CD14-positive monocyte (primary cell): ENCODE data around the gene AFF3. TPM values are rescaled to one million over a fixed set of nuclear protein-coding genes. Genes with fewer than 3 reads are reported as not detected.

Source experiments
- DNase-seq, 3 donors: peaks; one replicate each; pipeline ENCODE4 v3.0.0-alpha.2; 2011 to 2022
- H2AFZ ChIP-seq: 2 replicates; pipeline ENCODE4 v1.6.0; 2012; ENCODE audit warnings: mild to moderate bottlenecking, low read depth, low read length, inconsistent platforms; ENCODE audit not compliant: insufficient read depth, poor library complexity, severe bottlenecking
- H3K27ac ChIP-seq, 2 donors: 1 replicate in 1 of 2; 2 replicates in 1 of 2; pipeline ENCODE4 v1.5.1; 2012 to 2013; ENCODE audit warnings: low read length in 2 of 2, control low read depth in 1 of 2, inconsistent platforms in 1 of 2, low read depth in 1 of 2, mild to moderate bottlenecking in 1 of 2
- H3K27me3 ChIP-seq, 2 donors: one replicate each; pipeline versions ENCODE4 v1.6.0 to v1.6.1; 2011 to 2013; ENCODE audit warnings: low read length in 2 of 2; ENCODE audit not compliant: control insufficient read depth in 2 of 2, insufficient read depth in 2 of 2
- H3K36me3 ChIP-seq, 2 donors: replicated peaks in 1 of 2; 1 replicate in 1 of 2; 2 replicates in 1 of 2; pipeline versions ENCODE4 v1.5.1 to v1.6.1; 2012 to 2013; ENCODE audit warnings: low read length in 2 of 2, control low read depth in 1 of 2, inconsistent platforms in 1 of 2, mild to moderate bottlenecking in 1 of 2; ENCODE audit not compliant: insufficient read depth in 2 of 2, control insufficient read depth in 1 of 2
- H3K4me1 ChIP-seq, 2 donors: 1 replicate in 1 of 2; 2 replicates in 1 of 2; pipeline versions ENCODE4 v1.5.1 to v1.6.1; 2012 to 2013; ENCODE audit warnings: low read length in 2 of 2, control low read depth in 1 of 2, inconsistent platforms in 1 of 2, mild to moderate bottlenecking in 1 of 2, moderate library complexity in 1 of 2; ENCODE audit not compliant: insufficient read depth in 2 of 2, control insufficient read depth in 1 of 2
- H3K4me2 ChIP-seq: replicated peaks from 2 replicates; pipeline ENCODE3; 2012; ENCODE audit warnings: low read length, moderate library complexity, mild to moderate bottlenecking; ENCODE audit not compliant: poor library complexity, severe bottlenecking; ENCODE audit errors: extremely low read depth
- H3K4me3 ChIP-seq, 3 experiments: fragments of 200-600 bp in 1 of 3; sonication (generic) in 1 of 3; replicated peaks in 1 of 3; 1 replicate in 2 of 3; 2 replicates in 1 of 3; pipeline ENCODE4 v1.5.1; 2011 to 2013; ENCODE audit warnings: low read length in 3 of 3, mild to moderate bottlenecking in 3 of 3, control low read depth in 2 of 3, low read depth in 2 of 3, inconsistent platforms in 1 of 3, moderate library complexity in 1 of 3
- H3K79me2 ChIP-seq: 2 replicates; pipeline ENCODE4 v1.6.0; 2012; ENCODE audit warnings: mild to moderate bottlenecking, control low read depth, inconsistent platforms, low read length, moderate library complexity; ENCODE audit not compliant: insufficient read depth
- H3K9ac ChIP-seq: 2 replicates; pipeline ENCODE4 v1.6.0; 2017; ENCODE audit warnings: low read length, mild to moderate bottlenecking; ENCODE audit not compliant: insufficient read depth, poor library complexity, severe bottlenecking
- H3K9me3 ChIP-seq, 2 donors: replicated peaks in 1 of 2; 1 replicate in 1 of 2; 2 replicates in 1 of 2; pipeline versions ENCODE4 v1.5.1 to v1.6.1; 2012 to 2013; ENCODE audit warnings: low read length in 2 of 2, control low read depth in 1 of 2; ENCODE audit not compliant: control insufficient read depth in 1 of 2, insufficient read depth in 1 of 2
- H4K20me1 ChIP-seq: 2 replicates; pipeline ENCODE4 v1.6.0; 2012; ENCODE audit warnings: mild to moderate bottlenecking, low read length, control low read depth, moderate library complexity; ENCODE audit not compliant: insufficient read depth
- H3K27ac Mint-ChIP-seq, 7 donors: one replicate each; pipeline ENCODE4 v1.8.0; 2020; ENCODE audit warnings: mild to moderate bottlenecking in 7 of 7, mixed read lengths in 7 of 7, moderate library complexity in 6 of 7, inconsistent platforms in 2 of 7
- H3K27me3 Mint-ChIP-seq, 3 donors: one replicate each; pipeline ENCODE4 v1.8.0; 2021 to 2022; ENCODE audit warnings: low read depth in 3 of 3, mild to moderate bottlenecking in 3 of 3, mixed read lengths in 3 of 3, moderate library complexity in 3 of 3, inconsistent platforms in 1 of 3
- H3K36me3 Mint-ChIP-seq, 2 donors: one replicate each; pipeline ENCODE4 v1.8.0; 2020; ENCODE audit warnings: mixed read lengths in 2 of 2, inconsistent platforms in 1 of 2, mild to moderate bottlenecking in 1 of 2
- H3K4me1 Mint-ChIP-seq: one replicate; pipeline ENCODE4 v1.8.0; 2020; ENCODE audit warnings: mild to moderate bottlenecking, mixed read lengths
- H3K4me3 Mint-ChIP-seq, 2 donors: one replicate each; pipeline ENCODE4 v1.8.0; 2020; ENCODE audit warnings: mild to moderate bottlenecking in 2 of 2, mixed read lengths in 2 of 2, moderate library complexity in 1 of 2
- H3K9me3 Mint-ChIP-seq, 7 donors: one replicate each; pipeline ENCODE4 v1.8.0; 2020 to 2022; ENCODE audit warnings: mixed read lengths in 7 of 7, mild to moderate bottlenecking in 6 of 7, moderate library complexity in 6 of 7, inconsistent platforms in 2 of 7
- CTCF ChIP-seq: fragments of 200-600 bp; IDR thresholded peaks from one replicate; pipeline ENCODE4 v1.8.0; 2022; ENCODE audit warnings: antibody characterized with exemption, mild to moderate bottlenecking
- WGBS: methylation state at CpG from one replicate; pipeline ENCODE4 v1.1.5; 2013; ENCODE audit warnings: missing lambda C conversion rate; ENCODE audit not compliant: insufficient coverage; 5-methylcytosine and 5-hydroxymethylcytosine counted together
- intact Hi-C, 2 donors: fragments of 100-400 bp; cut with micrococcal nuclease; formaldehyde crosslinking; loops; one replicate each; pipeline versions ENCODE4 v1.15.0 to v1.15.1; 2023
- polyA plus RNA-seq, 3 donors: library from polyadenylated mRNA; depleted of rRNA in 1 of 3; unstranded in 2 of 3; stranded (reverse) in 1 of 3; fragments of 300-500 nt in 2 of 3; fragments of >200 nt in 1 of 3; fragmentation: Illumina TruSeq in 2 of 3; gene quantifications; 1 replicate in 2 of 3; 2 replicates in 1 of 3; pipeline ENCODE4 v1.2.3, GENCODE V29; 2012 to 2021

The AFF3 gene
- polyA plus RNA-seq, 3 donors: 0.17 to 4.1 (median 0.49) TPM

GRCh38 chr2:100143286-100143685, 896 bp upstream of the AFF3 start:
- Mint-ChIP-seq H3K4me1 (peaks cover 58% of the 10 kb centered on the region), H3K27me3 (peaks cover 0 to 10% (median 0%) of the 10 kb centered on the region in 3 donors), H3K36me3 (no peaks in the 10 kb centered on the region), H3K27ac (peak overlapping the region in 3 of 7 donors; percentile 66 to 85 (median 79)), H3K4me3 (peak overlapping the region; percentile 13 to 32), H3K9me3 (peaks cover 0 to 8% (median 0%) of the 10 kb centered on the region in 7 donors)
- no peak overlapping the region for H3K9ac ChIP-seq
- H4K20me1 ChIP-seq: no peaks in the 10 kb centered on the region
- no peak for DNase-seq
- no peak overlapping the region for H3K4me2 ChIP-seq
- no peak for TF ChIP-seq CTCF
- H3K27me3 ChIP-seq: no peaks in the 10 kb centered on the region
- H3K4me1 ChIP-seq: peaks cover 37 to 53% of the 10 kb centered on the region in 2 donors
- no peaks in the 10 kb centered on the region for H3K9me3 ChIP-seq
- 80% methylated on average over 6 of the region's 6 CpGs for WGBS
- intact Hi-C loops: no loop called here
- no peak overlapping the region for H3K4me3 ChIP-seq
- no peak overlapping the region for H2AFZ ChIP-seq
- no peak overlapping the region for H3K27ac ChIP-seq
- H3K36me3 ChIP-seq: no peaks in the 10 kb centered on the region
- peaks cover 41% of the 10 kb centered on the region for H3K79me2 ChIP-seq

GRCh38 chr2:100141906-100142305, 484 bp downstream of the AFF3 start:
- H3K4me2 ChIP-seq: peak overlapping the region; percentile 72
- H3K4me1 ChIP-seq: peaks cover 37 to 59% of the 10 kb centered on the region in 2 donors
- H3K27me3 Mint-ChIP-seq: peaks cover 0 to 10% (median 0%) of the 10 kb centered on the region in 3 donors

More at GRCh38 chr2:100141906-100142305, 484 bp downstream of the AFF3 start:
- no peak for TF ChIP-seq CTCF
- H3K36me3 Mint-ChIP-seq: no peaks in the 10 kb centered on the region
- H3K36me3 ChIP-seq: no peaks in the 10 kb centered on the region
- H3K79me2 ChIP-seq: peaks cover 55% of the 10 kb centered on the region
- intact Hi-C loops: no loop called here
- peak overlapping the region in 1 of 3 experiments; percentile 57 for H3K4me3 ChIP-seq
- H3K4me3 Mint-ChIP-seq: peak overlapping the region; percentile 77 to 93
- peaks cover 0 to 8% (median 0%) of the 10 kb centered on the region in 7 donors for H3K9me3 Mint-ChIP-seq
- no peak for DNase-seq
- WGBS: 29% methylated on average over 2 of the region's 3 CpGs
- peaks cover 68% of the 10 kb centered on the region for H3K4me1 Mint-ChIP-seq
- H3K9me3 ChIP-seq: no peaks in the 10 kb centered on the region
- peak overlapping the region in 1 of 2 donors; percentile 62 for H3K27ac ChIP-seq
- H3K27ac Mint-ChIP-seq: peak overlapping the region; percentile 71 to 88 (median 81)
- peak overlapping the region; percentile 69 for H2AFZ ChIP-seq
- H3K9ac ChIP-seq: no peak overlapping the region
- no peaks in the 10 kb centered on the region for H4K20me1 ChIP-seq
- no peaks in the 10 kb centered on the region for H3K27me3 ChIP-seq
